Measurements from ENCODE around the gene HMGCL. TPM values are rescaled to one million over a fixed set of nuclear protein-coding genes. Genes with fewer than 3 reads are reported as not detected.
"Not testable (repeated sequence)": the region's sequence is repeated elsewhere in the genome, so short reads cannot be mapped to it uniquely, and the experiment has no call there.

Gene HMGCL
- total RNA-seq, 1 donor from 2014 or later = 20.7 TPM

GRCh38 chr1:23795676-23796465, 29.4 kb downstream of the HMGCL start:
- peaks cover 11% of the 10 kb centered on the region for H3K4me1 ChIP-seq
- peaks cover 16% of the 10 kb centered on the region for H3F3A ChIP-seq (ENCODE audit: low read depth)
- no peak overlapping the region for H3K9ac ChIP-seq
- peaks cover under 1% of the 10 kb centered on the region for H3K27me3 ChIP-seq
- no peak for TF ChIP-seq EZH2 (IDR thresholded peaks at IDR 0.05)
- peaks cover 2% of the 10 kb centered on the region for H3K36me3 Mint-ChIP-seq
- H4K20me1 ChIP-seq (ENCODE audit: low read depth) = peaks cover 17% of the 10 kb centered on the region
- no peak overlapping the region for H3K4me2 ChIP-seq
- peaks cover 14% of the 10 kb centered on the region for H3K4me1 Mint-ChIP-seq
- H3K4me3 ChIP-seq = no peak overlapping the region
- H3K27ac ChIP-seq = no peak overlapping the region
- H3K27me3 Mint-ChIP-seq (ENCODE audit: insufficient read depth, low read depth) = peaks cover 2% of the 10 kb centered on the region
- DNase-seq (ENCODE audit: low spot score) = no peak
- H3K79me2 ChIP-seq (ENCODE audit: low read depth) = peaks cover 22% of the 10 kb centered on the region
- no peak overlapping the region for H3K27ac Mint-ChIP-seq
- H3K9me3 ChIP-seq (ENCODE audit: low read depth) = no peaks in the 10 kb centered on the region
- H3K4me3 Mint-ChIP-seq = no peak overlapping the region
- no peaks in the 10 kb centered on the region for H3K36me3 ChIP-seq
- no peaks in the 10 kb centered on the region for H3K9me3 Mint-ChIP-seq
- no peak overlapping the region for H2AFZ ChIP-seq (replicated peaks)

GRCh38 chr1:23794732-23795182, 30.5 kb downstream of the HMGCL start:
- not testable (repeated sequence) for DNase-seq (ENCODE audit: low spot score); H3K27ac Mint-ChIP-seq; H3K27me3 Mint-ChIP-seq (ENCODE audit: insufficient read depth, low read depth); H3K9me3 ChIP-seq (ENCODE audit: low read depth); H3K4me3 ChIP-seq; H3K27me3 ChIP-seq; H3K27ac ChIP-seq; H2AFZ ChIP-seq (replicated peaks); H3K9me3 Mint-ChIP-seq; H3K36me3 ChIP-seq; H3K9ac ChIP-seq; H3K36me3 Mint-ChIP-seq; H3K4me3 Mint-ChIP-seq; H3K4me2 ChIP-seq
- peaks cover 17% of the 10 kb centered on the region for H3K4me1 Mint-ChIP-seq
- H3K4me1 ChIP-seq = peaks cover 11% of the 10 kb centered on the region
- peaks cover 17% of the 10 kb centered on the region for H4K20me1 ChIP-seq (ENCODE audit: low read depth)
- H3F3A ChIP-seq (ENCODE audit: low read depth) = peaks cover 20% of the 10 kb centered on the region
- peaks cover 22% of the 10 kb centered on the region for H3K79me2 ChIP-seq (ENCODE audit: low read depth)

- H3K4me2 ChIP-seq = no peak overlapping the region
- no peaks in the 10 kb centered on the region for H3K27me3 ChIP-seq
- no peak overlapping the region for H3K4me3 ChIP-seq
- H3K27ac ChIP-seq = no peak overlapping the region
- Mint-ChIP-seq H3K9me3 (no peaks in the 10 kb centered on the region), H3K4me3 (no peak overlapping the region), H3K27ac (no peak overlapping the region), H3K36me3 (peaks cover 2% of the 10 kb centered on the region), H3K4me1 (peaks cover 15% of the 10 kb centered on the region), H3K27me3 (ENCODE audit: insufficient read depth, low read depth) (no peaks in the 10 kb centered on the region)
- TF ChIP-seq EZH2phosphoT487 (IDR thresholded peaks at IDR 0.05) = no peak
- TF ChIP-seq CTCF (IDR thresholded peaks at IDR 0.05) = no peak
- TF ChIP-seq EZH2 (IDR thresholded peaks at IDR 0.05) = no peak
- H3K9ac ChIP-seq = no peak overlapping the region
- H3K79me2 ChIP-seq (ENCODE audit: low read depth) = peaks cover 22% of the 10 kb centered on the region
- DNase-seq (ENCODE audit: low spot score) = no peak
- H2AFZ ChIP-seq (replicated peaks) = no peak overlapping the region
- no peaks in the 10 kb centered on the region for H3K36me3 ChIP-seq
- H3K4me1 ChIP-seq = peaks cover 5% of the 10 kb centered on the region
- H3F3A ChIP-seq (ENCODE audit: low read depth) = peaks cover 16% of the 10 kb centered on the region
- H4K20me1 ChIP-seq (ENCODE audit: low read depth) = peaks cover 10% of the 10 kb centered on the region
- no peaks in the 10 kb centered on the region for H3K9me3 ChIP-seq (ENCODE audit: low read depth)
Observed at GRCh38 chr1:23793861-23794731, 31.1 kb downstream of the HMGCL start.

GRCh38 chr1:23793018-23793781, 32.0 kb downstream of the HMGCL start:
- Mint-ChIP-seq H3K4me1 (peaks cover 15% of the 10 kb centered on the region), H3K27me3 (ENCODE audit: insufficient read depth, low read depth) (no peaks in the 10 kb centered on the region), H3K4me3 (no peak overlapping the region), H3K27ac (no peak overlapping the region), H3K9me3 (no peaks in the 10 kb centered on the region), H3K36me3 (peaks cover 2% of the 10 kb centered on the region)
- no peak overlapping the region for H3K27ac ChIP-seq
- H3F3A ChIP-seq (ENCODE audit: low read depth) = peaks cover 15% of the 10 kb centered on the region
- DNase-seq (ENCODE audit: low spot score) = no peak
- H2AFZ ChIP-seq (replicated peaks) = no peak overlapping the region
- H4K20me1 ChIP-seq (ENCODE audit: low read depth) = peaks cover 3% of the 10 kb centered on the region
- H3K4me3 ChIP-seq = no peak overlapping the region
- no peaks in the 10 kb centered on the region for H3K9me3 ChIP-seq (ENCODE audit: low read depth)
- H3K36me3 ChIP-seq = no peaks in the 10 kb centered on the region
- H3K27me3 ChIP-seq = no peaks in the 10 kb centered on the region
- H3K4me2 ChIP-seq = no peak overlapping the region
- peaks cover 22% of the 10 kb centered on the region for H3K79me2 ChIP-seq (ENCODE audit: low read depth)
- no peak overlapping the region for H3K9ac ChIP-seq
- TF ChIP-seq EZH2phosphoT487 (IDR thresholded peaks at IDR 0.05) (no peak), EZH2 (IDR thresholded peaks at IDR 0.05) (no peak), CTCF (IDR thresholded peaks at IDR 0.05) (no peak)
- peaks cover 3% of the 10 kb centered on the region for H3K4me1 ChIP-seq

Measured in neural progenitor cell (in vitro differentiated cells).